HepG2 (cell line): ENCODE measurements around the gene PUDP. TPM values are rescaled to one million over a fixed set of nuclear protein-coding genes. Genes with fewer than 3 reads are reported as not detected.

ENCODE experiments used
- ATAC-seq: fragments of 200-7000 bp; cut with Tn5 transposase; 3 replicates; pipeline ENCODE4 v1.9.1; 2020; ENCODE audit warnings: mild to moderate bottlenecking, moderate library complexity
- BruUV-seq: library from RNA; stranded (reverse); fragments of 400-500 nt; replicated peaks from 2 replicates; lab custom pipeline; 2021; lab: Mats Ljungman, UMichigan
- CTCF ChIA-PET: fragments of 300-600 bp; formaldehyde crosslinking; extraction: SDS; loops from one replicate; lab custom pipeline; 2021; ENCODE audit warnings: low total read pairs, inconsistent platforms, low intra/inter-chr PET ratio; lab: Yijun Ruan, JAX
- POLR2A ChIA-PET: fragments of 350-600 bp; sonication (Branson Sonifier 250); formaldehyde crosslinking; loops from one replicate; lab custom pipeline; 2020; ENCODE audit warnings: antibody characterized with exemption, inconsistent platforms; lab: Yijun Ruan, JAX
- DNase-seq: peaks from one replicate; pipeline ENCODE4 v3.0.0-alpha.2; 2015; ENCODE audit warnings: low spot score
- FAIRE-seq: peaks from 3 replicates; lab custom pipeline; 2011; peaks lifted over from hg19 to GRCh38; lab: Jason Lieb, UNC
- H2AFZ ChIP-seq: one replicate; pipeline ENCODE4 v1.6.1; 2011; ENCODE audit warnings: low read length, inconsistent platforms
- H3K27ac ChIP-seq: fragments of 300-600 bp; 3 replicates; pipeline ENCODE4 v1.8.0; 2011; ENCODE audit warnings: mixed run types, mild to moderate bottlenecking, mixed read lengths, low read length, inconsistent platforms; ENCODE audit not compliant: insufficient read depth; ENCODE audit errors: extremely low read length
- H3K27me3 ChIP-seq, 2 experiments: fragments of 200-600 bp in 1 of 2; 2 replicates in 1 of 2; 3 replicates in 1 of 2; pipeline versions ENCODE4 v1.6.0 to v1.8.0; 2011; ENCODE audit warnings: low read length in 2 of 2, mild to moderate bottlenecking in 2 of 2, moderate library complexity in 2 of 2, inconsistent platforms in 1 of 2; ENCODE audit not compliant: insufficient read depth in 2 of 2, control insufficient read depth in 1 of 2
- H3K36me3 ChIP-seq, 2 experiments: fragments of 200-600 bp in 1 of 2; replicated peaks in 1 of 2; 2 replicates in 1 of 2; 3 replicates in 1 of 2; pipeline versions ENCODE4 v1.5.1 to v1.8.0; 2011; ENCODE audit warnings: low read length in 2 of 2, inconsistent platforms in 1 of 2; ENCODE audit not compliant: insufficient read depth in 2 of 2, control insufficient read depth in 1 of 2
- H3K4me1 ChIP-seq: 2 replicates; pipeline ENCODE4 v1.5.1; 2012; ENCODE audit warnings: low read length, inconsistent platforms; ENCODE audit not compliant: insufficient read depth
- H3K4me2 ChIP-seq: 2 replicates; pipeline ENCODE4 v1.6.0; 2011; ENCODE audit warnings: low read depth, low read length, inconsistent platforms
- H3K4me3 ChIP-seq, 3 experiments: fragments of 200-600 bp in 1 of 3; sonication (generic), shearing (Covaris generic) in 1 of 3; replicated peaks in 1 of 3; 2 replicates each; pipeline ENCODE4 v1.5.1; 2011 to 2016; ENCODE audit warnings: low read length in 3 of 3, inconsistent platforms in 2 of 3, low read depth in 2 of 3, mild to moderate bottlenecking in 2 of 3, control low read depth in 1 of 3, mixed read lengths in 1 of 3; ENCODE audit not compliant: insufficient read depth in 1 of 3
- H3K79me2 ChIP-seq: one replicate; pipeline ENCODE4 v1.6.1; 2011; ENCODE audit warnings: low read length, inconsistent platforms; ENCODE audit not compliant: insufficient read depth
- H3K9ac ChIP-seq: 2 replicates; pipeline ENCODE4 v1.6.0; 2011; ENCODE audit warnings: mild to moderate bottlenecking, low read depth, low read length, inconsistent platforms; ENCODE audit not compliant: insufficient read depth
- H3K9me3 ChIP-seq: 2 replicates; pipeline ENCODE4 v1.5.1; 2012; ENCODE audit warnings: mild to moderate bottlenecking, low read length
- H4K20me1 ChIP-seq: 2 replicates; pipeline ENCODE4 v1.6.0; 2011; ENCODE audit warnings: inconsistent platforms, mild to moderate bottlenecking, low read length, moderate library complexity; ENCODE audit not compliant: insufficient read depth
- DRAP1 ChIP-seq: IDR thresholded peaks from 2 replicates; pipeline ENCODE4 v1.6.1; 2016; ENCODE audit warnings: missing genetic modification reagents, missing compliant biosample characterization
- PTBP1 ChIP-seq: fragments of 200-400 bp; formaldehyde crosslinking; IDR thresholded peaks from 2 replicates; pipeline ENCODE4 v1.6.1; 2018; ENCODE audit warnings: low read length, low read depth; ENCODE audit not compliant: poor library complexity, severe bottlenecking
- ZFP36L1 ChIP-seq: sonication (generic); formaldehyde crosslinking; IDR thresholded peaks from 2 replicates; pipeline ENCODE4 v1.8.0; 2022; ENCODE audit warnings: mild to moderate bottlenecking, missing genetic modification reagents, moderate library complexity
- ZNF124 ChIP-seq: sonication (generic); formaldehyde crosslinking; IDR thresholded peaks from 2 replicates; pipeline ENCODE4 v1.4.0; 2020; ENCODE audit warnings: missing genetic modification reagents
- ZNF142 ChIP-seq: sonication (generic); formaldehyde crosslinking; IDR thresholded peaks from 2 replicates; pipeline ENCODE4 v1.4.0; 2020; ENCODE audit warnings: missing genetic modification reagents
- ZNF570 ChIP-seq: sonication (generic); formaldehyde crosslinking; IDR thresholded peaks from 2 replicates; pipeline ENCODE4 v1.4.0; 2020; ENCODE audit warnings: mild to moderate bottlenecking, missing genetic modification reagents, borderline replicate concordance
- ZNF766 ChIP-seq: sonication (generic); formaldehyde crosslinking; IDR thresholded peaks from 2 replicates; pipeline ENCODE4 v1.5.0; 2020; ENCODE audit warnings: missing genetic modification reagents, borderline replicate concordance
- ZNF781 ChIP-seq: sonication (generic); formaldehyde crosslinking; IDR thresholded peaks from 2 replicates; pipeline ENCODE4 v1.5.1; 2020; ENCODE audit warnings: borderline replicate concordance, mild to moderate bottlenecking, missing genetic modification reagents; ENCODE audit errors: not compliant biosample characterization
- ZSCAN9 ChIP-seq: IDR thresholded peaks from 2 replicates; pipeline ENCODE4 v1.6.1; 2016; ENCODE audit warnings: borderline replicate concordance
- ZZZ3 ChIP-seq: sonication (generic); formaldehyde crosslinking; IDR thresholded peaks from 2 replicates; pipeline ENCODE4 v1.4.0; 2020; ENCODE audit warnings: missing genetic modification reagents, mild to moderate bottlenecking, borderline replicate concordance
- WGBS: methylation state at CpG from one replicate; pipeline ENCODE4 v1.1.6; 2017; ENCODE audit warnings: low lambda C conversion rate; 5-methylcytosine and 5-hydroxymethylcytosine counted together
- in situ Hi-C: cut with HindIII; loops from 2 replicates; pipeline ENCODE4 v1.10.0; 2017; ENCODE audit warnings: low pct_unique_long_range_greater_than_20kb; ENCODE audit not compliant: extremely low pct_ligation_motif_present
- intact Hi-C: fragments of 100-400 bp; cut with micrococcal nuclease; formaldehyde crosslinking; loops from one replicate; pipeline ENCODE4 v1.10.0; 2022; ENCODE audit not compliant: unreplicated experiment
- polyA plus RNA-seq, 8 experiments: library from polyadenylated mRNA; depleted of rRNA in 3 of 8; stranded (reverse) in 7 of 8; unstranded in 1 of 8; fragments of >200 nt; fragmentation: Illumina TruSeq in 4 of 8; extraction: Trizol in 4 of 8; gene quantifications; 2 replicates each; pipeline versions ENCODE4 v1.2.1 to v1.2.3, GENCODE V29; 2011 to 2016; ENCODE audit warnings: low read depth in 4 of 8, missing spikeins in 1 of 8, mixed read lengths in 1 of 8; ENCODE audit not compliant: insufficient read depth in 1 of 8
- total RNA-seq, 5 experiments: library from RNA; depleted of rRNA; stranded (reverse); fragments of >200 nt; fragmentation: Illumina TruSeq; extraction: Trizol; gene quantifications; 2 replicates each; pipeline ENCODE4 v1.2.3, GENCODE V29; 2016; ENCODE audit warnings: low read depth in 1 of 5
- TF ChIP-seq, protein P1 (sequence below): sonication (generic); formaldehyde crosslinking; IDR thresholded peaks from 2 replicates; pipeline ENCODE4 v1.5.1; 2020; ENCODE audit warnings: mild to moderate bottlenecking, missing genetic modification reagents, borderline replicate concordance
- TF ChIP-seq, protein P2 (sequence below): sonication (generic); formaldehyde crosslinking; IDR thresholded peaks from 2 replicates; pipeline ENCODE4 v1.5.0; 2020; ENCODE audit warnings: mild to moderate bottlenecking, missing genetic modification reagents

PUDP gene
- total and polyA plus RNA-seq, 2 of the 13 experiments (the other 11 are each of a cell fraction or from before 2014, with no cell fraction given), result 7.5 to 23.5 TPM

- FAIRE-seq, result no peak
- H2AFZ ChIP-seq, result no peak overlapping the region
- H3K9me3 ChIP-seq, result no peaks in the 10 kb centered on the region
- intact Hi-C loops (loop anchor here (1.0 kb wide), 1 partner anchor 35 kb away; no protein-coding TSS in a partner anchor), in situ Hi-C loops (no loop called here)
- no peak overlapping the region for H3K9ac ChIP-seq
- H3K4me2 ChIP-seq, result no peak overlapping the region
- no peaks in the 10 kb centered on the region for H3K79me2 ChIP-seq
- 0 out of 5 replicates have a peak, but pooled peaks cover 0 to 7% of the 10 kb centered on the region in 2 experiments for H3K36me3 ChIP-seq
- WGBS, result 97% methylated on average over 12 of the region's 14 CpGs
- no TSS peak for BruUV-seq
- no peak for ATAC-seq
- H3K27ac ChIP-seq, result no peak overlapping the region
- no peak for DNase-seq
- TF ChIP-seq ZNF570 (CRISPR knock-in tag) (no peak), ZSCAN9 (CRISPR knock-in tag) (no peak), ZZZ3 (CRISPR knock-in tag) (no peak), ZNF781 (no peak), ZNF766 (CRISPR knock-in tag) (no peak), PTBP1 (no peak), ZFP36L1 (CRISPR knock-in tag) (no peak), ZNF124 (no peak), ZNF142 (CRISPR knock-in tag) (no peak), DRAP1 (CRISPR knock-in tag) (no peak)
- TF ChIP-seq, protein P1, sequence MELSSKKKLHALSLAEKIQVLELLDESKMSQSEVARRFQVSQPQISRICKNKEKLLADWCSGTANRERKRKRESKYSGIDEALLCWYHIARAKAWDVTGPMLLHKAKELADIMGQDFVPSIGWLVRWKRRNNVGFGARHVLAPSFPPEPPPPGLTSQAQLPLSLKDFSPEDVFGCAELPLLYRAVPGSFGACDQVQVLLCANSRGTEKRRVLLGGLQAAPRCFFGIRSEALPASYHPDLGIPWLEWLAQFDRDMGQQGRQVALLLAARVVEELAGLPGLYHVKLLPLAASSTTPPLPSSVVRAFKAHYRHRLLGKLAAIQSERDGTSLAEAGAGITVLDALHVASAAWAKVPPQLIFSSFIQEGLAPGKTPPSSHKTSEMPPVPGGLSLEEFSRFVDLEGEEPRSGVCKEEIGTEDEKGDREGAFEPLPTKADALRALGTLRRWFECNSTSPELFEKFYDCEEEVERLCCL (CRISPR knock-in tag), result no peak
- TF ChIP-seq, protein P2, sequence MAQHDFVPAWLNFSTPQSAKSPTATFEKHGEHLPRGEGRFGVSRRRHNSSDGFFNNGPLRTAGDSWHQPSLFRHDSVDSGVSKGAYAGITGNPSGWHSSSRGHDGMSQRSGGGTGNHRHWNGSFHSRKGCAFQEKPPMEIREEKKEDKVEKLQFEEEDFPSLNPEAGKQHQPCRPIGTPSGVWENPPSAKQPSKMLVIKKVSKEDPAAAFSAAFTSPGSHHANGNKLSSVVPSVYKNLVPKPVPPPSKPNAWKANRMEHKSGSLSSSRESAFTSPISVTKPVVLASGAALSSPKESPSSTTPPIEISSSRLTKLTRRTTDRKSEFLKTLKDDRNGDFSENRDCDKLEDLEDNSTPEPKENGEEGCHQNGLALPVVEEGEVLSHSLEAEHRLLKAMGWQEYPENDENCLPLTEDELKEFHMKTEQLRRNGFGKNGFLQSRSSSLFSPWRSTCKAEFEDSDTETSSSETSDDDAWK (CRISPR knock-in tag), result no peak
- no peaks in the 10 kb centered on the region for H3K4me1 ChIP-seq
- ChIA-PET POLR2A (no interaction called here), CTCF (no interaction called here)
- no peak overlapping the region for H3K4me3 ChIP-seq
- H4K20me1 ChIP-seq, result no peaks in the 10 kb centered on the region
- H3K27me3 ChIP-seq, result no peaks in the 10 kb centered on the region
These were observed 93.4 kb downstream of the PUDP start for GRCh38 chrX:7054219-7055216.
